Effector memory CD4-positive, alpha-beta T cell (primary cell): ENCODE results near the gene CEP70.
A peak's percentile ranks its signal among the peaks of the same experiment; 100 is the strongest.
"Not testable (repeated sequence)": the region's sequence is repeated elsewhere in the genome, so short reads cannot be mapped to it uniquely, and the experiment has no call there.

Experiments used
- DNase-seq, 3 donors: peaks; one replicate each; pipeline ENCODE4 v3.0.0-alpha.2; 2020
- H3K27ac ChIP-seq: 2 replicates; pipeline ENCODE4 v1.7.0; 2013; ENCODE audit warnings: mild to moderate bottlenecking, low read length, moderate library complexity; ENCODE audit not compliant: insufficient read depth, poor library complexity, severe bottlenecking
- H3K27me3 ChIP-seq: replicated peaks from 2 replicates; pipeline ENCODE4 v1.7.0; 2013; ENCODE audit warnings: mild to moderate bottlenecking, low read length; ENCODE audit not compliant: insufficient read depth, control insufficient read depth, poor library complexity, severe bottlenecking
- H3K36me3 ChIP-seq: 2 replicates; pipeline ENCODE4 v1.7.0; 2013; ENCODE audit warnings: mild to moderate bottlenecking, low read length, moderate library complexity; ENCODE audit not compliant: control insufficient read depth, insufficient read depth
- H3K4me1 ChIP-seq: 2 replicates; pipeline ENCODE4 v1.7.0; 2013; ENCODE audit warnings: low read length, mild to moderate bottlenecking; ENCODE audit not compliant: control insufficient read depth, insufficient read depth, poor library complexity, severe bottlenecking
- H3K4me3 ChIP-seq: 2 replicates; pipeline ENCODE4 v1.7.0; 2013; ENCODE audit warnings: low read length, low read depth, mild to moderate bottlenecking; ENCODE audit not compliant: insufficient read depth, poor library complexity, severe bottlenecking
- H3K9me3 ChIP-seq: 2 replicates; pipeline ENCODE4 v1.7.0; 2013; ENCODE audit warnings: mild to moderate bottlenecking, low read length, moderate library complexity; ENCODE audit not compliant: control insufficient read depth

Gene CEP70

GRCh38 chr3:138609898-138610266, 15.8 kb upstream of the CEP70 start:
- Histone ChIP-seq H3K4me3 (peak overlapping the region; percentile 50), H3K4me1 (peaks cover 6% of the 10 kb centered on the region), H3K9me3 (no peaks in the 10 kb centered on the region), H3K36me3 (no peaks in the 10 kb centered on the region), H3K27ac (no peak overlapping the region), H3K27me3 (no peaks in the 10 kb centered on the region)
- no peak for DNase-seq

GRCh38 chr3:138608322-138609135, 14.5 kb upstream of the CEP70 start, which contains the start of gene FAIM:
Gene FAIM, plus strand, starts transcription at chr3:138608771. Its CDS starts 10,956 bp downstream, at chr3:138619727.
- peak in 2 of 3 donors; percentile 45 to 50 for DNase-seq
- Histone ChIP-seq H3K9me3 (no peaks in the 10 kb centered on the region), H3K27ac (peak within 1 kb of the TSS; percentile 74), H3K4me1 (peaks cover 6% of the 10 kb centered on the region), H3K36me3 (no peaks in the 10 kb centered on the region), H3K27me3 (no peaks in the 10 kb centered on the region), H3K4me3 (peak within 1 kb of the TSS; percentile 50)

GRCh38 chr3:138604106-138604595, 10.1 kb upstream of the CEP70 start:
- not testable (repeated sequence) for H3K27me3 ChIP-seq, H3K4me3 ChIP-seq, H3K27ac ChIP-seq, H3K36me3 ChIP-seq, DNase-seq, H3K4me1 ChIP-seq, H3K9me3 ChIP-seq

- not testable (repeated sequence) for H3K9me3 ChIP-seq, H3K4me3 ChIP-seq, H3K27ac ChIP-seq, H3K36me3 ChIP-seq, DNase-seq, H3K27me3 ChIP-seq, H3K4me1 ChIP-seq
Measured at GRCh38 chr3:138601661-138602060, 7.6 kb upstream of the CEP70 start.

- H3K27ac ChIP-seq: no peak overlapping the region
- DNase-seq: no peak
- no peak overlapping the region for H3K4me3 ChIP-seq
- no peaks in the 10 kb centered on the region for H3K4me1 ChIP-seq
- no peaks in the 10 kb centered on the region for H3K27me3 ChIP-seq
- no peaks in the 10 kb centered on the region for H3K9me3 ChIP-seq
- H3K36me3 ChIP-seq: no peaks in the 10 kb centered on the region
Measured at GRCh38 chr3:138600100-138600745, 6.2 kb upstream of the CEP70 start.

GRCh38 chr3:138598534-138598933, 4.5 kb upstream of the CEP70 start:
- Histone ChIP-seq H3K9me3 (no peaks in the 10 kb centered on the region), H3K4me1 (no peaks in the 10 kb centered on the region), H3K36me3 (no peaks in the 10 kb centered on the region), H3K4me3 (no peak overlapping the region), H3K27me3 (no peaks in the 10 kb centered on the region), H3K27ac (no peak overlapping the region)
- DNase-seq: no peak

GRCh38 chr3:138597186-138597976, 3.3 kb upstream of the CEP70 start:
- not testable (repeated sequence) for H3K27ac ChIP-seq, DNase-seq, H3K4me3 ChIP-seq, H3K4me1 ChIP-seq, H3K9me3 ChIP-seq, H3K27me3 ChIP-seq, H3K36me3 ChIP-seq

- Histone ChIP-seq H3K27ac (peak overlapping the region; percentile 72), H3K27me3 (no peaks in the 10 kb centered on the region), H3K4me1 (no peaks in the 10 kb centered on the region), H3K36me3 (no peaks in the 10 kb centered on the region), H3K4me3 (peak overlapping the region; percentile 59), H3K9me3 (no peaks in the 10 kb centered on the region)
- no peak for DNase-seq
Measured at GRCh38 chr3:138594935-138595610, 1.0 kb upstream of the CEP70 start.

- DNase-seq: peak in 1 of 3 donors; percentile 0
- no peaks in the 10 kb centered on the region for H3K36me3 ChIP-seq
- no peaks in the 10 kb centered on the region for H3K27me3 ChIP-seq
- peak overlapping the region; percentile 72 for H3K27ac ChIP-seq
- H3K4me3 ChIP-seq: peak overlapping the region; percentile 59
- no peaks in the 10 kb centered on the region for H3K9me3 ChIP-seq
- no peaks in the 10 kb centered on the region for H3K4me1 ChIP-seq
Measured at GRCh38 chr3:138593488-138594149, 441 bp downstream of the CEP70 start.
